Activated CD4-positive, alpha-beta T cell treated with anti-CD3 and anti-CD28 coated beads for 24 hours (primary cell): ENCODE measurements around the gene CASP6.

ENCODE experiments used
- DNase-seq, 2 donors: peaks; one replicate each; pipeline ENCODE4 v3.0.0-alpha.2; 2020; ENCODE audit warnings: low read depth in 2 of 2

The CASP6 gene

GRCh38 chr4:109702950-109703663, at the start of gene CASP6:
TSS of gene CASP6 (minus strand) at chr4:109703445. CDS start at chr4:109703395, 50 bp downstream.
- peak; percentile 45 to 54 for DNase-seq

- DNase-seq = no peak
These were observed 49.3 kb upstream of the CASP6 start for GRCh38 chr4:109752525-109752924.

GRCh38 chr4:109751852-109752251, 48.6 kb upstream of the CASP6 start:
- DNase-seq = no peak

- DNase-seq = no peak
These were observed 47.5 kb upstream of the CASP6 start for GRCh38 chr4:109750652-109751244.

- DNase-seq = no peak
These were observed 46.3 kb upstream of the CASP6 start for GRCh38 chr4:109749388-109750082.

- DNase-seq = no peak
These were observed 44.9 kb upstream of the CASP6 start for GRCh38 chr4:109748114-109748513.

GRCh38 chr4:109746728-109747127, 43.5 kb upstream of the CASP6 start:
- no peak for DNase-seq

GRCh38 chr4:109745830-109746229, 42.6 kb upstream of the CASP6 start:
- no peak for DNase-seq

GRCh38 chr4:109739547-109739946, 36.3 kb upstream of the CASP6 start:
- no peak for DNase-seq

- DNase-seq = no peak
These were observed 35.0 kb upstream of the CASP6 start for GRCh38 chr4:109738104-109738872.

- no peak for DNase-seq
These were observed 32.5 kb upstream of the CASP6 start for GRCh38 chr4:109735566-109736365.

GRCh38 chr4:109733728-109734127, 30.5 kb upstream of the CASP6 start:
- DNase-seq = no peak

GRCh38 chr4:109730619-109731545, 27.6 kb upstream of the CASP6 start:
- no peak for DNase-seq

- peak; percentile 52 to 57 for DNase-seq
These were observed 26.7 kb upstream of the CASP6 start, which contains the start of gene PLA2G12A for GRCh38 chr4:109729718-109730618. TSS of gene PLA2G12A (minus strand) at chr4:109730070. CDS start at chr4:109729809, 261 bp downstream.

- peak; percentile 5 to 6 for DNase-seq
These were observed 26.0 kb upstream of the CASP6 start for GRCh38 chr4:109729117-109729717.

- DNase-seq = no peak
These were observed 25.1 kb upstream of the CASP6 start for GRCh38 chr4:109728385-109728784.

- no peak for DNase-seq
These were observed 19.9 kb upstream of the CASP6 start for GRCh38 chr4:109723110-109723509.

- no peak for DNase-seq
These were observed 19.1 kb upstream of the CASP6 start for GRCh38 chr4:109722357-109722756.

GRCh38 chr4:109721033-109721432, 17.8 kb upstream of the CASP6 start:
- DNase-seq = no peak
